Measurements from ENCODE around the gene C1QTNF5.

DNA sequence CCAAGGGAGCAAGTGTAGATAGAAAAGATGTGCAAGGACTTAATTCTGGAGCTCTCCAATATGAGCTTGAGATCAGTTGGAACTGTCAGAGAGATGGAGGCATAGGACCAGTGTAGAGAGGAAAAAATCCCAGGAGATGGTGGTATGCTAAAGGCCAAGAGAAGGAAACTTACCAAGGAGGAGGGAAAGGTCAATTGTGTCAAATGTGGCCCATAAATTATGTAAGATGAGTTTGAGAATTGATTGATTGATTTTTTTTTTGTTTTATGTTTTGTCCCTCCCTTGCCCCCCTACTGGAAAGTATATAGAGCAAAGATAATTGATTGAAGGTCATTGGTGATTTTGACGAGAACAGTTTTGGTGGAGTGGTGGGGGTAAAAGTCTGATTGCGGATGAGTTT is 43.6 kb upstream of the C1QTNF5 start:
- TF ChIP-seq, protein P1, sequence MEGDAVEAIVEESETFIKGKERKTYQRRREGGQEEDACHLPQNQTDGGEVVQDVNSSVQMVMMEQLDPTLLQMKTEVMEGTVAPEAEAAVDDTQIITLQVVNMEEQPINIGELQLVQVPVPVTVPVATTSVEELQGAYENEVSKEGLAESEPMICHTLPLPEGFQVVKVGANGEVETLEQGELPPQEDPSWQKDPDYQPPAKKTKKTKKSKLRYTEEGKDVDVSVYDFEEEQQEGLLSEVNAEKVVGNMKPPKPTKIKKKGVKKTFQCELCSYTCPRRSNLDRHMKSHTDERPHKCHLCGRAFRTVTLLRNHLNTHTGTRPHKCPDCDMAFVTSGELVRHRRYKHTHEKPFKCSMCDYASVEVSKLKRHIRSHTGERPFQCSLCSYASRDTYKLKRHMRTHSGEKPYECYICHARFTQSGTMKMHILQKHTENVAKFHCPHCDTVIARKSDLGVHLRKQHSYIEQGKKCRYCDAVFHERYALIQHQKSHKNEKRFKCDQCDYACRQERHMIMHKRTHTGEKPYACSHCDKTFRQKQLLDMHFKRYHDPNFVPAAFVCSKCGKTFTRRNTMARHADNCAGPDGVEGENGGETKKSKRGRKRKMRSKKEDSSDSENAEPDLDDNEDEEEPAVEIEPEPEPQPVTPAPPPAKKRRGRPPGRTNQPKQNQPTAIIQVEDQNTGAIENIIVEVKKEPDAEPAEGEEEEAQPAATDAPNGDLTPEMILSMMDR (IDR thresholded peaks at IDR 0.05) = no peak
- no peak for TF ChIP-seq EZH2 (IDR thresholded peaks at IDR 0.05; ENCODE audit: borderline replicate concordance, insufficient read depth, low read depth, low read length, poor library complexity, severe bottlenecking)

All from B cell (primary cell).